Measurements from ENCODE around the gene MICAL2.

Gene MICAL2

GRCh38 chr11:12275818-12276217 lies 165.4 kb downstream of the MICAL2 start:
- DNase-seq (ENCODE audit: low read depth) = no peak
- no peak overlapping the region for H3K4me3 ChIP-seq (ENCODE audit: low read length)
- no peak for TF ChIP-seq CTCF (conservative IDR thresholded peaks at IDR 0.05; ENCODE audit: low read depth, low read length)

GRCh38 chr11:12276356-12276755 lies 166.0 kb downstream of the MICAL2 start:
- no peak for DNase-seq (ENCODE audit: low read depth)
- H3K4me3 ChIP-seq (ENCODE audit: low read length) = no peak overlapping the region
- no peak for TF ChIP-seq CTCF (conservative IDR thresholded peaks at IDR 0.05; ENCODE audit: low read depth, low read length)

- TF ChIP-seq CTCF (conservative IDR thresholded peaks at IDR 0.05; ENCODE audit: low read depth, low read length) = no peak
- no peak for DNase-seq (ENCODE audit: low read depth)
- no peak overlapping the region for H3K4me3 ChIP-seq (ENCODE audit: low read length)
These were observed 166.6 kb downstream of the MICAL2 start for GRCh38 chr11:12276831-12277475.

DNA sequence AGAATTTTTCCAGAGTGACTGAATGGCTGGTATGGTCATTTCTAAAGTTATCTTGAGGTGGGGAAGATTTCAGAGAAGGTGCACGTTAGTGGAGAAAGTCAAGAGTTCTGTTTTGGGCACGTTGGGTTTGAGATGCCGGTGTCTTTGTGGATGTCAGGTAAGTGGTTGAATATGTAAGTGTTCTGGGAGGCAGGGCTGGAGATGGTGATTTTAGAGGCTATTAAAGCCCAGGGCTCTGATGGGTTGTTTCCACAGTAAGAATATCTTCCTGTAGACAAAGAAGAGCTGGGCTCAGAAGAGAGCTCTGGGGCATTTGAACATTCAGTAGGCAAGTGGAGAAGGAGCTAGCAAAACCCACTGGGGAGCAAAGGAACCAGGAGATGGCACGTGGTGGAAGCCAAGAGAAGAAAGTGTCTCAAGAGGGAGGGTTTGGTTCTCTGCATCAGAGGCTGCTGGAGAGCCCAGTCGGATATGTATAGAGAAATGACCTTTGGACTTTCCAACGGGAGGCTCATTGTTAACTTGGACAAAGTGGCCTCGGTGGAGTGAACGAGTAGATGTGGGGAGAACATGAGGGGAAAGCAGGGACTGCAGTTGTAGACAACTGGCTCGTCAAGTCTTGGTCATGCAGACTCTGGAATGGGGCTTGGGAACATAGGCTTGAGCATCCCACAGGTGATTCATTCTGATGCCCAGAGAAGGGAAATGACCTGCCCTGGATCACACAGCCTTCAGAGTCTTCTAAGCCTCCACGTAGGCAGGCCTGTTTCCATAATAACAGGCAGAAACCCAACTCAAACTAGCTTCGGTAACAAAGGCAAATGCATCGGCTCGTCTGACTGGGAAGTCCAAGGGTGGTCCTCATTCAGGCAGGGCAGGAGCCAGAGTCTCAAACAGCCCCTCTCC lies 168.6 kb downstream of the MICAL2 start:
- H3K4me3 ChIP-seq (ENCODE audit: low read length) = no peak overlapping the region
- no peak for DNase-seq (ENCODE audit: low read depth)
- TF ChIP-seq CTCF (conservative IDR thresholded peaks at IDR 0.05; ENCODE audit: low read depth, low read length) = no peak

GRCh38 chr11:12279672-12280108 lies 169.3 kb downstream of the MICAL2 start:
- no peak for DNase-seq (ENCODE audit: low read depth)
- TF ChIP-seq CTCF (conservative IDR thresholded peaks at IDR 0.05; ENCODE audit: low read depth, low read length) = no peak
- no peak overlapping the region for H3K4me3 ChIP-seq (ENCODE audit: low read length)

GRCh38 chr11:12280199-12280837 lies 169.9 kb downstream of the MICAL2 start:
- H3K4me3 ChIP-seq (ENCODE audit: low read length) = no peak overlapping the region
- TF ChIP-seq CTCF (conservative IDR thresholded peaks at IDR 0.05; ENCODE audit: low read depth, low read length) = no peak
- DNase-seq (ENCODE audit: low read depth) = no peak

All from retinal pigment epithelial cell (primary cell).